HG02840 (cell line): ENCODE data around the gene SBK1.
A peak's percentile ranks its signal among the peaks of the same experiment; 100 is the strongest.
"Not testable (repeated sequence)": the region's sequence is repeated elsewhere in the genome, so short reads cannot be mapped to it uniquely, and the experiment has no call there.

Experiments
- ATAC-seq: cut with Tn5 transposase; IDR thresholded peaks from one replicate; pipeline ENCODE4 v1.9.1; 2021; ENCODE audit warnings: mild to moderate bottlenecking, moderate library complexity, moderate number of reproducible peaks; ENCODE audit not compliant: unreplicated experiment, low FRiP score

SBK1 gene

GRCh38 chr16:28291651-28292626, at the start of gene SBK1:
TSS of gene SBK1 (plus strand) at chr16:28292525. CDS start at chr16:28317392, 24,867 bp downstream.
- peak; percentile 66 for ATAC-seq

- ATAC-seq = not testable (repeated sequence)
These were observed 42.8 kb upstream of the SBK1 start for GRCh38 chr16:28249483-28249882.

DNA sequence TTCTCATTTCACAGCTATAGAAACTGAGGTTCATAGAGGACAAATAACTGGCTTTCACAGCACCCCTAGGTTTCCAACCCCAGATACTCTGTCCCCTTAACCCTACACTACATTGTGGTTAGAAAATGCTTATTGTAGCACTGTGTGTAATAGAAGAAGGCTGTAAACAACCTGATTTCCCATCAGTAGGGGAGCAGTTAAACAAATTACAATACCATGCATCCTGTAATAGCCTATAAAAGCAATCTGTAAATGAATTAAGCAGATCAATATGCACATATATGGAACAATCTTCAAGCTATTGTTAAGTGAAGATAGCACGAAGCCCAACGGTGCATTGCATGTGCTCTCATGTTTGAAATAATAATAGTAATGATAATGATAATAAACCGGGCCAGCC, 41.3 kb upstream of the SBK1 start:
- ATAC-seq = no peak

- no peak for ATAC-seq
These were observed 38.2 kb upstream of the SBK1 start for GRCh38 chr16:28254158-28254557.

- ATAC-seq = no peak
These were observed 36.5 kb upstream of the SBK1 start for GRCh38 chr16:28255838-28256237.

GRCh38 chr16:28257256-28257655, 35.1 kb upstream of the SBK1 start:
- ATAC-seq = no peak

DNA sequence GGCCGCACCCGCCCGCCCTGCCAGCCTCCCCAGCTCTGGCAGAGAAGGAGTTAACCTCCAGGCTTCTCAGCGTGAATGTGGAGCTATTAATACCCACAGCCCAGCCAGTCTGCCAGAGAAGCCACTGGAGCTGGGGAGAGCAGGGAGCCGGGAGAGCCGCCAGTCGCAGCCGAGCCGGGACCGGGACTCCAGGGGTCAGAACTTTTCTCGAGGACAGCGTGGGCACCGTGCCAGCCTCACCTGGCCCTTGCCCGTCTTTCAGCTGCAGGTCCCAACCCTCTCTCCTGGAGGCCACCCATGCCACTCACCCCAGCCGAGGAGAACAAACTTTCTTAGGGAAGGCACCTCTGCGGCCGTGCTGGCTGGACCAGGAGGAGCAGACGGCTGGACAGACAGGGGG, 33.8 kb upstream of the SBK1 start:
- ATAC-seq = no peak

GRCh38 chr16:28259091-28259780, 33.1 kb upstream of the SBK1 start:
- ATAC-seq = no peak

GRCh38 chr16:28259781-28260150, 32.6 kb upstream of the SBK1 start:
- ATAC-seq = no peak

DNA sequence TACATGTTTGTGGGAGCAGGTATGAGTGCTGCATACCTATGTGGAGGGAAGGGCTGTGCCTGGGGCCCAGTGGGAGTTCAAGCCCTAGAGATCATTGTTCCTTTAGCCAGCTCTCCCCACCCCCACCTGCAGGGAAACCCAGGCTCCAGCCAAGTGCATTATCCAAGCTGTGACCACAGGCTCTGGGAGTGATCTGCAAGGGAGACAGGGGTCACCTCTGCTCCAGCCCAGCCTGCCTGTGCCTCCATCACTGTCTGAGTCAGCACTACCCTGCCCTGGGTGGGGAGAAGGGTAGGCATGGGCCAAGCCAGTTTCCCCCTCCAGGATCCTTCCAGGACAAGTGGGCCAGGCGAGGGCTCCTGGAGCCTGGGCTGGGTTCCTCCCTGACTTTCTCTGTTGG, 32.1 kb upstream of the SBK1 start:
- ATAC-seq = no peak

DNA sequence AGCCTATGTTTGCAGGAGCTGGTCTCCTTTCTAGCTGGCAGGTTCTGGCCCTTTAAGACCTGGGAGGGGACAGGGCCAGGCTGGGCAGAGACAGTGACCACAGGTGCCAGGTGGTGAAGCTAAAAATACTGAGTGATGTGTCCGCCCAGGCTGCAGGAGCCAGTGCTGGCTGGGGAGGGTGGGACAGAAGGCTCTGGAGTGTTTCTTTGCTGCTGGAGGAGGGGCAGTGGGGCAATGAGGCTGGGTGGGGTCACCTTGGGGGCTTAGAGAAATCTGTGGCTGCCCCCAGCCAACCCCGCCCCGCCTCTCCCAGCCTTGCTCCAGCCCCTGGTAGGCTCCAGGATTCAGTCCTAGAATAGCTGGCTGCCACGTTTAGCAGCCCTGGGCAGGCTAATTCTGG, 30.4 kb upstream of the SBK1 start:
- no peak for ATAC-seq

DNA sequence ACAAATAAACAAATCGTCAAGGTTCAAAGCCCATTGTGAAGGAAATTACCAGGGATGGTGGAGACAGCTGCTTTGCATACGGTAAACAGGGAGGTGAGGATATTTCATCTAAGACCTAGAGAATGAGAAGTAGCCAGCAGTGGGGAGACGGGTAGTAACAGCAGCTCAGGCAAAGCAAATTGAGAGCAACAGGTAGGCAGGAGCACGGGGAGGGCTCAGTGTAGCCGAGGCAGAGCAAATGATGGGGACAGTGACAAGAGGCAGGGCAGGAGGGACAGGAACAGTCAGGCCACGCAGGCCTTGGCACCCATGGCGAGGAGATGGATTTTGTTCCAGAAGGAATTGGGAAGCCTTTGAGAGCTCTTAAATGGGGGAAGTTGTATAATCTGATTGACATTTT, 29.0 kb upstream of the SBK1 start:
- ATAC-seq = no peak

GRCh38 chr16:28264656-28265055, 27.7 kb upstream of the SBK1 start:
- ATAC-seq = no peak

- no peak for ATAC-seq
These were observed 26.5 kb upstream of the SBK1 start for GRCh38 chr16:28265822-28266221.

DNA sequence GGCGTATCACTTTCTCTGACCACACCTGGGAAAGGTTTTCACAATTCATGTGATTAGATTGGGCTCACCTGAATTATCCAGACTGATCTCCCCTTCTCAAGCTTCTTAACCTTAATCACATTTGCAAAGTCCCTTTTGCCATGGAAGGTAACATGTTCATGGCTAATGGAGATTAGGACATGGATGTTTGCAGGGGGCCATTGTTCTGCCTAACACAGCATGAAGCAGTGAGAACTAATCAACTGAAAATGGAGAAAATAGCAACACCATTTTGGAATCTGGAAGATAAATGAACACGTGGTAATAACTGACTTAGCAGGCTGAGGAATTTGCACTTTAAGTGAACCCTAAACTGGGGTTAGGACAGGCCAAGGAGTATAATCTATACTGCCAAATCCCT, 25.0 kb upstream of the SBK1 start:
- no peak for ATAC-seq

DNA sequence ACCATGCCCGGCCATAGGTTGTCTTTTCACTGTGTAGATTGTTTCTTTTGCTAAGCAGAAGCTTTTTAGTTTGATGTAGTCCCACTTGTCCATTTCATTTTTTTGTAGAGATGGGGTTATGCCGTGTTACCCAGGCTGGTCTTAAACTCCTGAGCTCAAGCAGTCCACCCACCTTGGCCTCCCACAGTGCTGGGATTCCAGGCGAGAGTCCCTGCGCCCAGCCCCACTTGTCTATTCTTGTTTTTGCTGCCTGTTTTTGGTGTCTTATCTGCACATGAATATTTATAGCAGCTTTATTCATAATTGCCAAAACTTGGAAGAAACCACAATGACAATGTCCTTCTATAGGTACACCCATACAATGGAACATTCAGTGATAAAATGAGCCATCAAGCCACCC, 18.8 kb upstream of the SBK1 start:
- no peak for ATAC-seq

DNA sequence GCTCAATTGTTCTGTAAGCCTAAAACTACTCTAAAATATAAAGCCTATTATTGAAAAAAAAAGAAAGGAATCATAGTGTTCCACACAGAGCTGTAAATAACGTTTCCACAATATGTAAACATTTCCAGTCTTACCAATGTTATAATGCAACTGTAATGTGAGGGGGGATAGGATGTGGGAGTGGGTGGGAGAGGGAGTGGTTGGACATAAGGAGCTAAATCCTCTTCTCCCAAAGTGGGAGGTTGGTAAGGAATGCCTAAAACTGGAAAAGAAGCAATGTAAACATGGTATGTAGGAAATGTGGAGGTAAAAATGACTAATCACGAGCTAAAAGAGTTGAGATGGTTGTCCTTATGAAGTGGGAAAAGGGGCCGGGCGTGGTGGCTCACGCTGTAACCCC, 17.6 kb upstream of the SBK1 start:
- no peak for ATAC-seq

GRCh38 chr16:28276301-28276700, 16.0 kb upstream of the SBK1 start:
- ATAC-seq = no peak

DNA sequence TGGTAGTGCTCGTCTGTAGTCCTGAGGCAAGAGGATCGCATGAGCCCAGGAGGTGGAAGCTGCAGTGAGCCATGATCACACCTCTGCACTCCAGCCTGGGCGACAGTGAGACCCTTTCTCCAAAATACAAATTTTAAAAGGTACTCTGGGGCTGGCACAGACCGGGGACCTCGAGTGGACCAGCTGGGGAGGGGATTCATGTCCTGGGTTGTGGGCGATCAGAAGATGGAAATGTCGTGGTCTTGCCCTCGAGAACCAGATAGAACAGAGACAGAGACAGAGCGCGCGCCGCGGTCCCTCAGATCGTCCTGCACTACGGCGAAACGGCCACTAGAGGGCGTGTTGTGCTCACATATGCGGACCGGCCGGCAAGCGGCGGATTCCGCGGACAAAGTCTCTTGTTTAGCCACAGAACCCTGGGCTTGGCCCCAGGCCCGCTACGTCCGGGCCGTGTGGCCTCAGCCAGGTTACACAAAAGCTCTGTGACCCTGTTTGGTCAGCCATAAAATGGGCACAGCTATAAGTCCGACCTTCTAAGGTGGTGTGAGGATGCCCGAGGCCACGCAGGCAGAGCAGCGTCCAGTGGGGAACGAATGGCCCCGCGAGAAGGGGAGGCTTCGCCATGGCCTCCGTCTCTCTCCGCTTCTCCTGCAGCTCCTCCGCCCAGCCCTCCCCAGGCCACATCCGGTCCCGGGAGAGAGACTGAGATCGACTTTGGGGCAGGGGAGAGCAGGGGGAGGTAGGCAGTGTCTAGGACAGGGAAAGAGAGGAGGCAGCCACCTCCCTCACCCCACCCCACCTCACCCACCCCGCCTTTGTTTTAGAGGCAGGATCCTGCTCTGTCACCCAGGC, 14.6 kb upstream of the SBK1 start:
- ATAC-seq = no peak

DNA sequence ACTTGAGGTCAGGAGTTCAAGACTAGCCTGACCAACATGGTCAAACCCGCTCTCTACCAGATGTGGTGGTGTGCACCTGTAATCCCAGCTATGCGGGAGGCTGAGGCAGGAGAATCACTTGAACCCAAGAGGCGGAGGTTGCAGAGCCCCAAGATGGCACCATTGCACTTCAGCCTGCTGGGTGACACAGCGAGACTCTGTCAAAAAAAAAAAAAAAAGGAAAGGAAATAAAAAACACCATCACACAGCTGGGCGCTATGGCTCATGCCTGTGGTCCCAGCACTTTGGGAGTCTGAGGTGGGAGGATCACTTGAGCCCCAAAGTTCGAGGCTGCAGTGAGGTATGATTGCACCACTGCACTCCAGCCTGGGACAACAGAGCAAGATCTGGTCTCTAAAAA, 13.3 kb upstream of the SBK1 start:
- ATAC-seq = no peak
